GM19023 (cell line): ENCODE data around the gene TUBA1A.
"Not testable (repeated sequence)": the region's sequence is repeated elsewhere in the genome, so short reads cannot be mapped to it uniquely, and the experiment has no call there.

ENCODE experiments used
- ATAC-seq: cut with Tn5 transposase; IDR thresholded peaks from one replicate; pipeline ENCODE4 v1.9.1; 2021; ENCODE audit warnings: mild to moderate bottlenecking, moderate library complexity; ENCODE audit not compliant: unreplicated experiment

The TUBA1A gene

DNA sequence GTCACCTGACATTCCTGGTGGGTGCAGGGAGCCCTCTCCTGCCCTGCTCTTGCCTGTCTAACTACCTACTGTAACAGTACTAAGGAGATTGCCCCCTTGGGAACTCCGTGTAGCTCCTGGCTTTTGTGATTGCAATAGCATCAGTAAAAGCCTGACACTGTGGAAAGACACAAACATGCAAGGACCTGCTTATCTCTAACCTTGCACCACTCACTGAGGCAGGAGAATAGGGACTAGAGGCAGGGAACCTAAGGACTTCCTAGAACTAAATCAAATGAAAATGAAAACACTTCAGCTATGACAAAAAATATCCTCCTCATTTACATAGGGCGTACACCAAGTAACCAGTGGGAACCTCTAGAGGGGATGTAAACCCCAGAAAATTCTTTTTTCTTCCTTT is 28.5 kb downstream of the TUBA1A start:
- ATAC-seq: no peak

DNA sequence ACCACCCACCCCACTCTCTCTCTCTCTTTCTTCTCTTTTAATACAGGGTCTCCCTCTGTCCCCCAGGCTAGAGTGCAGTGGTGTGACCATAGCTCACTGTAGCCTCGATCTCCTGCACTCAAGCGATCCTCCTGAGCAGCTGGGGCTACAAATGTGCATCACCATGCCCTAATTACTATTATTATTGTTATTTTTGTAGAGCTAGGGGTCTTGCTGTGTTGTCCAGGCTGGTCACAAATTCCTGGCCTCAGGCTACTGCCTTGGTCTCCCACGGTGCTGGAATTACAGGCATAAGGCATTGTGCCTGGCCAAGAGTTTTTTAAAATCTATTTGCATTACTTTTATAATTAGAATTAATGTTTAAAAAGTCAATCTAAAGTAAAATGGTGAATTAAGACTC is 34.7 kb downstream of the TUBA1A start:
- no peak for ATAC-seq

DNA sequence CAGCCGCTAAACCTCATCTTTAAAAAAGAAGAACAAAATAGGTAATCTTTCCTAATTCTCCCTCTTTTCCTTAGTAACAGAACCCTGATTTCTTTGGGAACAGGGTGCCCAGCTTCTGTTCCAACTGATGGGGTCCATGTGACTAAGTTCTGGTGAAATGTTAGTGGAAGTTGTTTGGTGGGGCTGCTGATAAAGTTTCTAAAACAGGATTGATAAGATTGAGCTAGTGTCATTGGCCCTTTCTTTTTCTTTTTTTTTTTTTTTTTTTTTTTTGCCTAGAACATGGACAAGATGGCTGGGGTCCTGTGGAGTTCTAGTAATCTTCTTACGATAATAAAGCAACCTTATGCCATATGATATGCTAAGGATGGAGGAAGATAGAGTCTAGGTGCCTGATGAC is 41.5 kb downstream of the TUBA1A start:
- no peak for ATAC-seq

GRCh38 chr12:49146406-49146805 is 42.5 kb downstream of the TUBA1A start:
- no peak for ATAC-seq

GRCh38 chr12:49144384-49144783 is 44.5 kb downstream of the TUBA1A start:
- no peak for ATAC-seq

- ATAC-seq: no peak
These were observed 49.9 kb downstream of the TUBA1A start for GRCh38 chr12:49138999-49139398.

DNA sequence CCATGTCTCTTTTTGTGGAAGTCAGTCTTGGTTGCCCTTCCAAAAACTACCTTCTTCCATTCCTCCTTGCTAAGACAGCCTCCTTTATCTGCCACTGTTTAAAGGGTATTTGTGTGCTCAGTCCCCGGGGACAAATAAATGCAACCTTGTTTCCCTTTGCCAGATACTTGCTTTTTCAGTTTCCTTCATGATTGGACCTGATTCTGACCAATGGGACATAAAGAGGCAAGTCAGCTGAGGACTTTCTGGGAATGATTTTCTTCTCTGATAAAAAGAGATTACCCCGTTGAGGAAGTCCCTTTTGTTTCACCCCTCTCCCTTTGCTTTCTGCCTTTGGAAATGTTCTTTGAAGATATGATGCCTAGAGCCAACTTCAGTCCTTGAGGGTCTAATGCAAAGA is 50.3 kb downstream of the TUBA1A start:
- ATAC-seq: no peak

GRCh38 chr12:49137476-49137875 is 51.4 kb downstream of the TUBA1A start:
- ATAC-seq: no peak

DNA sequence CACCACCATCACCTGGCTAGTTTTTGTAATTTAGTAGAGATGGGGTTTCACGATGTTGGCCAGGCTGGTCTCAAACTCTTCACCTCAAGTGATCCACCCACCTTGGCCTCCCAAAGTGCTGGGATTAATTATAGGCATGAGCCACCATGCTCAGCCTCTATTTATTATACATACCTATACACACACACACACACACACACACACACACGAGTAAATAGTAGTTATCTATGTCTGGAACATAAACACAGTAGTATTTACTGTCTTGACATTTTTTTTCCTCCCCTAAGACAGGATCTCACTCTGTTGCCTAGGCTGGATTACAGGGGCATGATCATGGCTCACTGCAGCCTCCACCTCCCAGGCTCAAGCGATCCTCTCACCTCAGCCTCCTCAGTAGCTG is 51.9 kb downstream of the TUBA1A start:
- ATAC-seq: not testable (repeated sequence)
